GM18909 (cell line): ENCODE measurements around the gene OR5H2.
"Not testable (repeated sequence)": the region's sequence is repeated elsewhere in the genome, so short reads cannot be mapped to it uniquely, and the experiment has no call there.

Experiments
- ATAC-seq: cut with Tn5 transposase; IDR thresholded peaks from one replicate; pipeline ENCODE4 v1.9.1; 2021; ENCODE audit warnings: mild to moderate bottlenecking; ENCODE audit not compliant: unreplicated experiment, poor library complexity

OR5H2 gene

GRCh38 chr3:98282205-98282604 is at the start of gene OR5H2:
TSS of gene OR5H2 (plus strand) at chr3:98282505. CDS start at chr3:98282903, 398 bp downstream.
- no peak for ATAC-seq

- peak; percentile 59 for ATAC-seq
Observed at GRCh38 chr3:98233468-98233867, 48.8 kb upstream of the OR5H2 start.

GRCh38 chr3:98240131-98240530 is 42.2 kb upstream of the OR5H2 start:
- ATAC-seq = no peak

GRCh38 chr3:98242155-98242554 is 40.1 kb upstream of the OR5H2 start:
- ATAC-seq = no peak

- no peak for ATAC-seq
Observed at GRCh38 chr3:98243843-98244242, 38.5 kb upstream of the OR5H2 start.

GRCh38 chr3:98246142-98246541 is 36.2 kb upstream of the OR5H2 start:
- ATAC-seq = no peak

GRCh38 chr3:98256026-98256425 is 26.3 kb upstream of the OR5H2 start:
- ATAC-seq = not testable (repeated sequence)

- peak; percentile 80 for ATAC-seq
Observed at GRCh38 chr3:98259707-98260106, 22.6 kb upstream of the OR5H2 start.

- ATAC-seq = no peak
Observed at GRCh38 chr3:98262046-98262445, 20.3 kb upstream of the OR5H2 start.

- ATAC-seq = no peak
Observed at GRCh38 chr3:98263944-98264343, 18.4 kb upstream of the OR5H2 start, which contains the start of gene OR5H6. TSS of gene OR5H6 (plus strand) at chr3:98264244. CDS start at chr3:98264333, 89 bp downstream.

GRCh38 chr3:98269846-98270245 is 12.5 kb upstream of the OR5H2 start:
- ATAC-seq = no peak

GRCh38 chr3:98272126-98272525 is 10.2 kb upstream of the OR5H2 start:
- no peak for ATAC-seq

- ATAC-seq = no peak
Observed at GRCh38 chr3:98274914-98275313, 7.4 kb upstream of the OR5H2 start.

GRCh38 chr3:98290916-98291315 is 8.6 kb downstream of the OR5H2 start:
- no peak for ATAC-seq

- ATAC-seq = no peak
Observed at GRCh38 chr3:98291332-98291957, 9.1 kb downstream of the OR5H2 start.

GRCh38 chr3:98322101-98322500 is 39.8 kb downstream of the OR5H2 start:
- peak; percentile 50 for ATAC-seq

GRCh38 chr3:98322686-98323085 is 40.4 kb downstream of the OR5H2 start:
- ATAC-seq = no peak

GRCh38 chr3:98323425-98323824 is 41.1 kb downstream of the OR5H2 start:
- no peak for ATAC-seq

GRCh38 chr3:98325055-98325454 is 42.8 kb downstream of the OR5H2 start:
- no peak for ATAC-seq

- no peak for ATAC-seq
Observed at GRCh38 chr3:98326105-98326893, 44.0 kb downstream of the OR5H2 start.

GRCh38 chr3:98326945-98327344 is 44.6 kb downstream of the OR5H2 start:
- peak; percentile 62 for ATAC-seq

GRCh38 chr3:98328933-98329332 is 46.6 kb downstream of the OR5H2 start:
- ATAC-seq = no peak
